Astrocyte (in vitro differentiated cells and primary cell): ENCODE data around the gene GTF2IRD1. TPM values are rescaled to one million over a fixed set of nuclear protein-coding genes. Genes with fewer than 3 reads are reported as not detected.
"Not testable (repeated sequence)": the region's sequence is repeated elsewhere in the genome, so short reads cannot be mapped to it uniquely, and the experiment has no call there.

ENCODE experiments used
- DNase-seq: peaks from one replicate; pipeline ENCODE4 v3.0.0-alpha.2; 2010; ENCODE audit warnings: low read depth
- FAIRE-seq: peaks from 2 replicates; lab custom pipeline; 2011; peaks lifted over from hg19 to GRCh38; lab: Jason Lieb, UNC
- H2AFZ ChIP-seq: 2 replicates; pipeline ENCODE4 v1.6.0; 2012; ENCODE audit warnings: low read depth, low read length, inconsistent platforms
- H3K27ac ChIP-seq: 2 replicates; pipeline ENCODE4 v1.5.1; 2011; ENCODE audit warnings: low read depth, low read length, inconsistent platforms
- H3K27me3 ChIP-seq: 2 replicates; pipeline ENCODE4 v1.6.0; 2011; ENCODE audit warnings: low read length, inconsistent platforms; ENCODE audit not compliant: insufficient read depth
- H3K36me3 ChIP-seq: 2 replicates; pipeline ENCODE4 v1.5.1; 2011; ENCODE audit warnings: low read length, inconsistent platforms; ENCODE audit not compliant: insufficient read depth
- H3K4me1 ChIP-seq: 2 replicates; pipeline ENCODE4 v1.5.1; 2011; ENCODE audit warnings: low read length, inconsistent platforms; ENCODE audit not compliant: insufficient read depth
- H3K4me2 ChIP-seq: 2 replicates; pipeline ENCODE4 v1.6.0; 2012; ENCODE audit warnings: low read length, inconsistent platforms
- H3K4me3 ChIP-seq: 2 replicates; pipeline ENCODE4 v1.5.1; 2011; ENCODE audit warnings: low read depth, mild to moderate bottlenecking, low read length, inconsistent platforms; ENCODE audit not compliant: insufficient read depth
- H3K79me2 ChIP-seq: 2 replicates; pipeline ENCODE4 v1.6.0; 2012; ENCODE audit warnings: mild to moderate bottlenecking, low read length, inconsistent platforms; ENCODE audit not compliant: insufficient read depth
- H3K9ac ChIP-seq: 2 replicates; pipeline ENCODE4 v1.6.0; 2012; ENCODE audit warnings: mild to moderate bottlenecking, low read length, inconsistent platforms
- H3K9me3 ChIP-seq: 2 replicates; pipeline ENCODE4 v1.5.1; 2012; ENCODE audit warnings: low read depth, mild to moderate bottlenecking, low read length, inconsistent platforms; ENCODE audit not compliant: insufficient read depth
- H4K20me1 ChIP-seq: 2 replicates; pipeline ENCODE4 v1.6.0; 2012; ENCODE audit warnings: low read length, inconsistent platforms; ENCODE audit not compliant: insufficient read depth
- H3K27ac Mint-ChIP-seq: one replicate; pipeline ENCODE4 v1.8.0; 2021; ENCODE audit warnings: mild to moderate bottlenecking, mixed read lengths; ENCODE audit not compliant: unreplicated experiment
- H3K27me3 Mint-ChIP-seq: one replicate; pipeline ENCODE4 v1.8.0; 2021; ENCODE audit warnings: low read depth, mixed read lengths; ENCODE audit not compliant: unreplicated experiment
- H3K36me3 Mint-ChIP-seq: one replicate; pipeline ENCODE4 v1.8.0; 2021; ENCODE audit warnings: low read depth, mixed read lengths; ENCODE audit not compliant: unreplicated experiment
- H3K4me1 Mint-ChIP-seq: one replicate; pipeline ENCODE4 v1.8.0; 2021; ENCODE audit warnings: low read depth, mixed read lengths; ENCODE audit not compliant: unreplicated experiment
- H3K4me3 Mint-ChIP-seq: one replicate; pipeline ENCODE4 v1.8.0; 2021; ENCODE audit warnings: mild to moderate bottlenecking, moderate library complexity, mixed read lengths; ENCODE audit not compliant: unreplicated experiment
- H3K9me3 Mint-ChIP-seq: one replicate; pipeline ENCODE4 v1.8.0; 2021; ENCODE audit warnings: mild to moderate bottlenecking, mixed read lengths; ENCODE audit not compliant: unreplicated experiment
- EZH2 ChIP-seq: IDR thresholded peaks from 2 replicates; pipeline ENCODE4 v1.6.1; 2012; ENCODE audit warnings: mild to moderate bottlenecking, low read length, inconsistent platforms; ENCODE audit not compliant: insufficient read depth
- total RNA-seq: library from RNA; stranded (reverse); gene quantifications from 2 replicates; pipeline ENCODE4 v1.2.1, GENCODE V29; 2021
- TF ChIP-seq, protein P1 (sequence below): IDR thresholded peaks from 2 replicates; pipeline ENCODE4 v1.5.1; 2011; ENCODE audit warnings: low read depth, mild to moderate bottlenecking, inconsistent platforms, low read length, moderate library complexity; ENCODE audit not compliant: insufficient read depth

GTF2IRD1 gene
- total RNA-seq, 1 donor from 2014 or later: 19.3 TPM

DNA sequence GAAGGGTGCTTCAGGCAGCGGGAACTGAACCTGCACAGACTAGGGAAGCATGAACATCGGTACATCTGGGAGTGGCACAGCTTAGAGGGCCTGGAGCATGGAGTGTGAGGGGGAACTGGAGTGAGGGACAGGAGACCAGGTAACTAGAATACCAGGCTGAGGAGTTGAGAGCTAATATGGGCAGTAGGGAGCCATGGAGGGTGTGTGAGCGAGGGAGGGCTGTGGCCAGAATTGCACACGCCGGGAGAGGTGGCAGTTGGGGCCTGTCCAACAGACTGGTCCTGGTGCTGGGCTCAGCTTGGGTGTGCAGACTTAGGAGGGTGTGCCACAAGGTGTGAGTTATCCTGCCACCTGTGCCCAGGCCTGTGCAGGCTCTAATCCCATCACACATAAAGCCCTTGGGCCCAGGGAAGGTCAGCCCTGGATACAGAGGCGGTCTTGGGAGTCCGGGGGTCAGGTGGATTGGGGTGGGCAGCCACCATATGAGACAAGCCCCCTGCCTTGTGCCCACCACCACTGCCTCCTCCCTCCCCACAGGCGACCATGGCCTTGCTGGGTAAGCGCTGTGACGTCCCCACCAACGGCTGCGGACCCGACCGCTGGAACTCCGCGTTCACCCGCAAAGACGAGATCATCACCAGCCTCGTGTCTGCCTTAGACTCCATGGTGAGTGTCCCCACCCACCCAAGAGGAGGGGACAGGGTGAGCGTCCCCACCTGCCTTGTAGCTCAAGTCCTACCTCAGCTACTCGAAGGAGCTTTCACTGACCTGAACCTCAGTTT lies 54.0 kb downstream of the GTF2IRD1 start:
- no peaks in the 10 kb centered on the region for H3K4me1 ChIP-seq
- Mint-ChIP-seq H3K27me3 (no peaks in the 10 kb centered on the region), H3K4me3 (no peak overlapping the region), H3K4me1 (no peaks in the 10 kb centered on the region), H3K27ac (no peak overlapping the region), H3K36me3 (peaks cover 9% of the 10 kb centered on the region), H3K9me3 (no peaks in the 10 kb centered on the region)
- H3K79me2 ChIP-seq: peaks cover 35% of the 10 kb centered on the region
- peaks cover 39% of the 10 kb centered on the region for H4K20me1 ChIP-seq
- H3K4me2 ChIP-seq: no peak overlapping the region
- no peak for DNase-seq
- no peak overlapping the region for H3K27ac ChIP-seq
- no peaks in the 10 kb centered on the region for H3K9me3 ChIP-seq
- H2AFZ ChIP-seq: no peak overlapping the region
- TF ChIP-seq EZH2: no peak
- TF ChIP-seq, protein P1, sequence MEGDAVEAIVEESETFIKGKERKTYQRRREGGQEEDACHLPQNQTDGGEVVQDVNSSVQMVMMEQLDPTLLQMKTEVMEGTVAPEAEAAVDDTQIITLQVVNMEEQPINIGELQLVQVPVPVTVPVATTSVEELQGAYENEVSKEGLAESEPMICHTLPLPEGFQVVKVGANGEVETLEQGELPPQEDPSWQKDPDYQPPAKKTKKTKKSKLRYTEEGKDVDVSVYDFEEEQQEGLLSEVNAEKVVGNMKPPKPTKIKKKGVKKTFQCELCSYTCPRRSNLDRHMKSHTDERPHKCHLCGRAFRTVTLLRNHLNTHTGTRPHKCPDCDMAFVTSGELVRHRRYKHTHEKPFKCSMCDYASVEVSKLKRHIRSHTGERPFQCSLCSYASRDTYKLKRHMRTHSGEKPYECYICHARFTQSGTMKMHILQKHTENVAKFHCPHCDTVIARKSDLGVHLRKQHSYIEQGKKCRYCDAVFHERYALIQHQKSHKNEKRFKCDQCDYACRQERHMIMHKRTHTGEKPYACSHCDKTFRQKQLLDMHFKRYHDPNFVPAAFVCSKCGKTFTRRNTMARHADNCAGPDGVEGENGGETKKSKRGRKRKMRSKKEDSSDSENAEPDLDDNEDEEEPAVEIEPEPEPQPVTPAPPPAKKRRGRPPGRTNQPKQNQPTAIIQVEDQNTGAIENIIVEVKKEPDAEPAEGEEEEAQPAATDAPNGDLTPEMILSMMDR: no peak
- no peaks in the 10 kb centered on the region for H3K36me3 ChIP-seq
- no peak overlapping the region for H3K4me3 ChIP-seq
- no peaks in the 10 kb centered on the region for H3K27me3 ChIP-seq
- H3K9ac ChIP-seq: no peak overlapping the region
- no peak for FAIRE-seq

DNA sequence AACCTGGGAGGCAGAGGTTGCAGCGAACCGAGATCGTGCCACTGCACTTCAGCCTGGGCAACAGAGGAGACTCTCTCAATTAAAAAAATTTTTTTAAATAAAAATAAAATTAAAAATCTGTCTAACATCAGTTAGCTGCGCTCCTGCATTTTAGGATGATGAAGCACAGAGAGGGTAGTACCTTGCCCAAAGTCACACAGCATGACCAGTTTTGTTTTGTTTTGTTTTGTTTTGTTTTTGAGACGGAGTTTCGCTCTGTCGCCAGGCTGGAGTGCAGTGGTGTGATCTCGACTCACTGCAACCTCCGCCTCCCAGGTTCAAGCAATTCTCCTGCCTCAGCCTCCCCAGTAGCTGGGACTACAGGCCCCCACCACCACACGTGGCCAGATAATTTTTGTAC lies 55.7 kb downstream of the GTF2IRD1 start:
- H3K4me1 Mint-ChIP-seq, H3K9me3 ChIP-seq, H3K36me3 ChIP-seq, H3K9ac ChIP-seq, H3K27me3 ChIP-seq, H3K4me3 Mint-ChIP-seq, H3K4me1 ChIP-seq, H2AFZ ChIP-seq, FAIRE-seq, H3K4me3 ChIP-seq, H3K27ac ChIP-seq, H3K9me3 Mint-ChIP-seq, H3K27me3 Mint-ChIP-seq, DNase-seq, H3K4me2 ChIP-seq, H3K27ac Mint-ChIP-seq: not testable (repeated sequence)
- peaks cover 31% of the 10 kb centered on the region for H4K20me1 ChIP-seq
- H3K79me2 ChIP-seq: peaks cover 30% of the 10 kb centered on the region
- H3K36me3 Mint-ChIP-seq: peaks cover 11% of the 10 kb centered on the region

DNA sequence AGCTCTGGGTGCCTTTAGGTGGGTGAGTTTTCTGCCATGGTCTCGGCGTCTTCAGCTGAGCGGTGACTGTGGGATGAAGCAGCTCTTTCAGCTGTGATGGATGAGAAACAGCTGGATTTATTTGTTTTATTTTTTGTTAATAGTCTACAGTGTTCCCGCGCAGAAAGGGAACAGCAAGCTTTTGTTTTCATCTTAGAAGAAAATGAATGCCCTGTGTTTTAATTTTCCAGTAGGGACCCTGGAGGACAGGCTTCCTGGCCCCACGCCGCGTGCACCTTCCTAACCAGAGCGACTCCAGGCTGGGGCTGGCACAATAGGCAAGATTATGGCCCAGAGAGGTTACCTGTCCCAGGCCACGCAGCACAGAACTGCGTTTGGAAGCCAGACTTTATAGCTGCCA lies 57.6 kb downstream of the GTF2IRD1 start:
- Histone ChIP-seq H3K27ac (no peak overlapping the region), H3K4me3 (no peak overlapping the region), H3K9ac (no peak overlapping the region), H3K4me1 (no peaks in the 10 kb centered on the region), H3K9me3 (no peaks in the 10 kb centered on the region), H3K4me2 (no peak overlapping the region), H3K79me2 (peaks cover 16% of the 10 kb centered on the region), H3K27me3 (no peaks in the 10 kb centered on the region), H4K20me1 (peaks cover 22% of the 10 kb centered on the region), H3K36me3 (peaks cover 2% of the 10 kb centered on the region), H2AFZ (no peak overlapping the region)
- DNase-seq (no peak), FAIRE-seq (no peak)
- Mint-ChIP-seq H3K4me1 (no peaks in the 10 kb centered on the region), H3K27me3 (no peaks in the 10 kb centered on the region), H3K9me3 (no peaks in the 10 kb centered on the region), H3K36me3 (peaks cover 13% of the 10 kb centered on the region), H3K4me3 (no peak overlapping the region), H3K27ac (no peak overlapping the region)
- TF ChIP-seq EZH2: no peak
- TF ChIP-seq, protein P1: no peak
